Measurements from ENCODE around the gene CCNG1. TPM values are rescaled to one million over a fixed set of nuclear protein-coding genes. Genes with fewer than 3 reads are reported as not detected.

Gene CCNG1
- total and polyA plus RNA-seq, 7 donors = 78.0 to 181 (median 143) TPM

DNA sequence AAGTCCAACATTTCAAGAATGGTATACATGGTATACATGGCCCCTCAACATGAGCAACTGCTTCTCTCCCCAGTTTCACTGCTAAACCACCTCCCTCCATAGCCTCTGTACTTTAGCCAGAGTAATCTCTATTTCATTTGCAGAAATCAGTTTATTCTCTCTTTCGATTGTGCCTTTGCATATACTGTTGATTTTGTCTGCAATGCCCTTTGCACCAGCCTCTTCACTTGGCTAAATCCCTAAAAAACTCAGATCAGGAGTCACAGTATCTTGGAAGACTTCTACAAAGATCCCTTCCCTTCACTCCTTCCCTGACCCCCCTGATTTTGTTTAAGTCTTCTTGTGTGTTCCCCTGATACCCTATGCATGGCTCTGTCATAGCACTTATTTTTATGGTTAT lies 4.9 kb upstream of the CCNG1 start:
- Histone ChIP-seq H3K27me3 (no peaks in the 10 kb centered on the region), H3K36me3 (no peaks in the 10 kb centered on the region), H3K27ac (no peak overlapping the region), H3K4me1 (no peaks in the 10 kb centered on the region), H3K4me3 (no peak overlapping the region), H3K9me3 (no peaks in the 10 kb centered on the region)
- TF ChIP-seq POLR2A (IDR thresholded peaks at IDR 0.05) (no peak), CTCF (IDR thresholded peaks at IDR 0.05) (no peak), EP300 (IDR thresholded peaks at IDR 0.05) (no peak), POLR2AphosphoS5 (IDR thresholded peaks at IDR 0.05) (no peak)
- 15 to 76% methylated on average over 1 of the region's 1 CpG for WGBS, 2 donors
- DNase-seq = no peak
- intact Hi-C loops (cut with DNase I) = no loop called here

DNA sequence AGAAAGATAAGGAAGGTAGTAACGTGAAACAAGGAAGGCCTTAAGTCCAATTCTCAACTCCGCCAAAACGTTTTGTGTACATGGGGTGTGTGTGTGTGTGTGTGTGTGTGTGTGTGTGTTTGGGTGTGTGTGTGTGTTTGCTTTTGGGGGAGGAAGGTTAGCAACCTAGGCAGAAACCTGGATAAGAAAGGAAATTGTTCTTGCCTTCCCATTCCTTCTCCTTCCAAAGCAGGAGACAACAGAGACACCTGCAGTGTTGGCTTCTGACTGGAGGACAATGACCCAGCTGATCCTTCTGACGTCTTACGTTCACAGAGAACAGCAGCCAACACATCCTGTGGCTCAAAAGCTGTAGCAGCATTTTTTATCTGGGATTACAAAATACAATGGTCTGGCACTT lies 4.1 kb upstream of the CCNG1 start:
- Histone ChIP-seq H3K36me3 (no peaks in the 10 kb centered on the region), H3K9me3 (no peaks in the 10 kb centered on the region), H3K4me3 (no peak overlapping the region), H3K27ac (no peak overlapping the region), H3K4me1 (peaks cover 0 to 4% (median 3%) of the 10 kb centered on the region in 4 donors), H3K27me3 (no peaks in the 10 kb centered on the region)
- WGBS, 2 donors = 13 to 50% methylated on average over 5 of the region's 5 CpGs
- no peak for DNase-seq
- no peak for TF ChIP-seq POLR2A (IDR thresholded peaks at IDR 0.05)
- no peak for TF ChIP-seq POLR2AphosphoS5 (IDR thresholded peaks at IDR 0.05)
- no peak for TF ChIP-seq CTCF (IDR thresholded peaks at IDR 0.05)
- no peak for TF ChIP-seq EP300 (IDR thresholded peaks at IDR 0.05)
- intact Hi-C loops (cut with DNase I) = no loop called here

- intact Hi-C loops (cut with DNase I) = no loop called here
Observed at GRCh38 chr5:163434401-163434866, 3.0 kb upstream of the CCNG1 start.

DNA sequence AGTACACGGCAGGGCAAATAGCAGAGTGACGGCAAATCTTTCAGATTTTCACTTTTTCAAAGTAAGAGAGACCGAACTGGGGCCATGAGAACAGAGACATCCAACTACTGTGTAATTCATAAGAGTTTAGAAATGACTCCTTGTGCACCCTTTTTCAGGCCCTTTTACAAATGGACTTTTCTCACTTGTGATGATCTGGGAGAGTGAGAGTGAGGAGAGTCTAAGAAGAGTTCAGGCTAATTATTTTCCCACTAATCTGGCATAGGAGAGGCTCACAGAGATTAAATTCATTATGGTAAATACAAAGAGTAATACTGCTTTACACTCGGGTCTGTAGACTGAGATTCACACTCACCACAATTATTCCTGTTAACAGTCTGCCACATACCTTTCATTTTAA lies 880 bp upstream of the CCNG1 start:
- TF ChIP-seq POLR2A (IDR thresholded peaks at IDR 0.05) = no peak
- no peak for TF ChIP-seq CTCF (IDR thresholded peaks at IDR 0.05)
- TF ChIP-seq POLR2AphosphoS5 (IDR thresholded peaks at IDR 0.05) = no peak
- no peak for TF ChIP-seq EP300 (IDR thresholded peaks at IDR 0.05)
- H3K27me3 ChIP-seq = no peaks in the 10 kb centered on the region
- WGBS, 2 donors = 69 to 81% methylated on average over 4 of the region's 4 CpGs
- H3K27ac ChIP-seq = peak overlapping the region; percentile 84 to 88 (median 88)
- DNase-seq = no peak
- H3K36me3 ChIP-seq = peaks cover 0 to 8% (median 0%) of the 10 kb centered on the region in 4 donors
- peaks cover 0 to 27% (median 18%) of the 10 kb centered on the region in 4 donors for H3K4me1 ChIP-seq
- H3K4me3 ChIP-seq = no peak overlapping the region
- no peaks in the 10 kb centered on the region for H3K9me3 ChIP-seq
- intact Hi-C loops (cut with DNase I) = loop anchor here (2.0 kb wide), 1 partner anchor 68 kb away; the partner anchor contains the start of gene MAT2B

More at GRCh38 chr5:163434401-163434866, 3.0 kb upstream of the CCNG1 start:
- H3K4me1 ChIP-seq = peaks cover 0 to 16% (median 14%) of the 10 kb centered on the region in 4 donors
- TF ChIP-seq CTCF (IDR thresholded peaks at IDR 0.05) = no peak
- TF ChIP-seq POLR2A (IDR thresholded peaks at IDR 0.05) = no peak
- no peak for TF ChIP-seq POLR2AphosphoS5 (IDR thresholded peaks at IDR 0.05)
- no peak for TF ChIP-seq EP300 (IDR thresholded peaks at IDR 0.05)
- no peak overlapping the region for H3K4me3 ChIP-seq
- no peak overlapping the region for H3K27ac ChIP-seq
- no peaks in the 10 kb centered on the region for H3K27me3 ChIP-seq
- WGBS, 2 donors = 10 to 58% methylated on average over 3 of the region's 3 CpGs
- no peaks in the 10 kb centered on the region for H3K36me3 ChIP-seq
- H3K9me3 ChIP-seq = no peaks in the 10 kb centered on the region
- DNase-seq = no peak

GRCh38 chr5:163437011-163437308 lies 435 bp upstream of the CCNG1 start:
- intact Hi-C loops (cut with DNase I) = loop anchor here (2.0 kb wide), 1 partner anchor 68 kb away; the partner anchor contains the start of gene MAT2B
- WGBS, 2 donors = 1 to 2% methylated on average over 6 of the region's 6 CpGs
- no peak for TF ChIP-seq POLR2A (IDR thresholded peaks at IDR 0.05)
- Histone ChIP-seq H3K27ac (peak overlapping the region; percentile 84 to 88 (median 88)), H3K27me3 (no peaks in the 10 kb centered on the region), H3K4me1 (peaks cover 0 to 27% (median 18%) of the 10 kb centered on the region in 4 donors), H3K36me3 (peaks cover 0 to 13% (median 2%) of the 10 kb centered on the region in 4 donors), H3K4me3 (peak overlapping the region; percentile 67 to 95 (median 90)), H3K9me3 (no peaks in the 10 kb centered on the region)
- no peak for DNase-seq

Measured in sigmoid colon (tissue), 7 donors.